IMR-90 (cell line): ENCODE results near the gene TBC1D8. TPM values are rescaled to one million over a fixed set of nuclear protein-coding genes. Genes with fewer than 3 reads are reported as not detected.

Source experiments
- ATAC-seq: fragments of 200-7000 bp; cut with Tn5 transposase; 2 replicates; pipeline ENCODE4 v1.9.1; 2020; ENCODE audit warnings: low read depth, mild to moderate bottlenecking, moderate library complexity
- BruUV-seq: library from RNA; stranded (reverse); fragments of 400-500 nt; replicated peaks from 2 replicates; lab custom pipeline; 2021; lab: Mats Ljungman, UMichigan
- CTCF ChIA-PET: fragments of 300-600 bp; formaldehyde crosslinking; extraction: SDS; loops from one replicate; lab custom pipeline; 2021; ENCODE audit warnings: antibody characterized with exemption; lab: Yijun Ruan, JAX
- POLR2A ChIA-PET: fragments of 300-600 bp; sonication (Branson Sonifier 250); formaldehyde crosslinking; loops from one replicate; lab custom pipeline; 2022; ENCODE audit warnings: antibody characterized with exemption; ENCODE audit not compliant: unreplicated experiment; lab: Charles Lee
- DNase-seq: peaks from one replicate; pipeline ENCODE4 v3.0.0; 2013
- H2AFZ ChIP-seq: replicated peaks from 2 replicates; pipeline ENCODE3; 2013; ENCODE audit warnings: low read length, mild to moderate bottlenecking; ENCODE audit not compliant: poor library complexity
- H2AK5ac ChIP-seq: 2 replicates; pipeline ENCODE4 v1.6.1; 2013; ENCODE audit warnings: low read depth, low read length, inconsistent platforms
- H2AK9ac ChIP-seq: replicated peaks from 2 replicates; pipeline ENCODE3; 2013; ENCODE audit warnings: mild to moderate bottlenecking, low read depth, low read length, moderate library complexity; ENCODE audit not compliant: poor library complexity
- H2BK120ac ChIP-seq: 2 replicates; pipeline ENCODE4 v1.6.1; 2013; ENCODE audit warnings: low read depth, low read length, inconsistent platforms
- H2BK15ac ChIP-seq: 3 replicates; pipeline ENCODE4 v1.6.1; 2013; ENCODE audit warnings: low read depth, low read length, inconsistent platforms
- H2BK20ac ChIP-seq: 2 replicates; pipeline ENCODE4 v1.6.1; 2013; ENCODE audit warnings: low read depth, mild to moderate bottlenecking, inconsistent platforms, low read length, moderate library complexity
- H2BK5ac ChIP-seq: 2 replicates; pipeline ENCODE4 v1.6.1; 2013; ENCODE audit warnings: mild to moderate bottlenecking, low read depth, low read length, inconsistent platforms; ENCODE audit not compliant: poor library complexity, severe bottlenecking
- H3K14ac ChIP-seq: replicated peaks from 2 replicates; pipeline ENCODE4 v1.6.1; 2013; ENCODE audit warnings: low read depth, low read length, inconsistent platforms
- H3K18ac ChIP-seq: 2 replicates; pipeline ENCODE4 v1.6.1; 2013; ENCODE audit warnings: low read depth, low read length, control low read depth
- H3K23ac ChIP-seq: 2 replicates; pipeline ENCODE4 v1.6.1; 2013; ENCODE audit warnings: low read depth, low read length, inconsistent platforms
- H3K27ac ChIP-seq: 2 replicates; pipeline ENCODE4 v1.5.1; 2013; ENCODE audit warnings: mild to moderate bottlenecking, control low read depth, low read length; ENCODE audit not compliant: insufficient read depth
- H3K27me3 ChIP-seq: 2 replicates; pipeline ENCODE4 v1.6.1; 2013; ENCODE audit warnings: low read length; ENCODE audit not compliant: control insufficient read depth, insufficient read depth
- H3K36me3 ChIP-seq: 2 replicates; pipeline ENCODE4 v1.6.1; 2013; ENCODE audit warnings: low read length, mixed read lengths; ENCODE audit not compliant: control insufficient read depth, insufficient read depth
- H3K4ac ChIP-seq: 2 replicates; pipeline ENCODE4 v1.6.1; 2013; ENCODE audit warnings: low read depth, low read length, inconsistent platforms
- H3K4me1 ChIP-seq: 2 replicates; pipeline ENCODE4 v1.6.1; 2013; ENCODE audit warnings: low read length, mixed read lengths; ENCODE audit not compliant: control insufficient read depth, insufficient read depth
- H3K4me2 ChIP-seq: 2 replicates; pipeline ENCODE4 v1.6.1; 2013; ENCODE audit warnings: low read depth, mild to moderate bottlenecking, control low read depth, low read length, moderate library complexity
- H3K4me3 ChIP-seq: 2 replicates; pipeline ENCODE4 v1.5.1; 2013; ENCODE audit warnings: low read depth, mild to moderate bottlenecking, control low read depth, low read length, moderate library complexity; ENCODE audit not compliant: insufficient read depth
- H3K56ac ChIP-seq: 2 replicates; pipeline ENCODE4 v1.6.1; 2013; ENCODE audit warnings: low read length, inconsistent platforms; ENCODE audit not compliant: insufficient read depth; ENCODE audit errors: extremely low read depth
- H3K79me1 ChIP-seq, 2 experiments: 2 replicates each; pipeline ENCODE4 v1.6.1; 2013; ENCODE audit warnings: low read length in 2 of 2, inconsistent platforms in 1 of 2, low read depth in 1 of 2
- H3K9ac ChIP-seq: 2 replicates; pipeline ENCODE4 v1.6.1; 2013; ENCODE audit warnings: low read depth, low read length, control low read depth
- H3K9me1 ChIP-seq: 2 replicates; pipeline ENCODE4 v1.6.1; 2013; ENCODE audit warnings: low read length, inconsistent platforms; ENCODE audit not compliant: insufficient read depth
- H3K9me3 ChIP-seq: 2 replicates; pipeline ENCODE4 v1.6.1; 2013; ENCODE audit warnings: low read length; ENCODE audit not compliant: control insufficient read depth, insufficient read depth
- H4K20me1 ChIP-seq: 2 replicates; pipeline ENCODE4 v1.6.1; 2013; ENCODE audit warnings: low read length, inconsistent platforms; ENCODE audit not compliant: insufficient read depth
- H4K5ac ChIP-seq: 2 replicates; pipeline ENCODE4 v1.6.1; 2013; ENCODE audit warnings: mild to moderate bottlenecking, low read depth, low read length, control low read depth
- H4K8ac ChIP-seq, 2 experiments: 2 replicates each; pipeline ENCODE4 v1.6.1; 2013; ENCODE audit warnings: low read depth in 2 of 2, low read length in 2 of 2, control low read depth in 1 of 2, inconsistent platforms in 1 of 2
- H4K91ac ChIP-seq: 2 replicates; pipeline ENCODE4 v1.6.1; 2013; ENCODE audit warnings: low read depth, low read length, inconsistent platforms; ENCODE audit not compliant: insufficient read depth
- BHLHE40 ChIP-seq: fragments of 150-350 bp; IDR thresholded peaks from 2 replicates; pipeline ENCODE4 v1.6.1; 2016; ENCODE audit warnings: mild to moderate bottlenecking, low read depth, low read length
- CEBPB ChIP-seq: IDR thresholded peaks from 2 replicates; pipeline ENCODE4 v1.6.1; 2012; ENCODE audit warnings: low read depth, low read length, improper control_type of control experiment
- CHD1 ChIP-seq: IDR thresholded peaks from 2 replicates; pipeline ENCODE4 v1.6.1; 2012; ENCODE audit warnings: low read depth, low read length, improper control_type of control experiment
- FOS ChIP-seq: fragments of 150-350 bp; IDR thresholded peaks from 2 replicates; pipeline ENCODE4 v1.6.1; 2016; ENCODE audit warnings: low read depth, low read length
- MAFK ChIP-seq: IDR thresholded peaks from 2 replicates; pipeline ENCODE4 v1.6.1; 2012; ENCODE audit warnings: low read depth, low read length, improper control_type of control experiment
- MAZ ChIP-seq: IDR thresholded peaks from 2 replicates; pipeline ENCODE4 v1.6.1; 2012; ENCODE audit warnings: low read depth, mild to moderate bottlenecking, low read length, improper control_type of control experiment, moderate library complexity, borderline replicate concordance
- MXI1 ChIP-seq: IDR thresholded peaks from 2 replicates; pipeline ENCODE4 v1.6.1; 2012; ENCODE audit warnings: low read depth, mild to moderate bottlenecking, low read length, moderate library complexity, borderline replicate concordance
- NFE2L2 ChIP-seq: fragments of 150-350 bp; IDR thresholded peaks from 2 replicates; pipeline ENCODE4 v1.6.1; 2016; ENCODE audit warnings: low read depth, mild to moderate bottlenecking, low read length
- POLR2A ChIP-seq: IDR thresholded peaks from 2 replicates; pipeline ENCODE4 v1.6.1; 2012; ENCODE audit warnings: mild to moderate bottlenecking, low read depth, low read length
- RAD21 ChIP-seq: IDR thresholded peaks from 2 replicates; pipeline ENCODE4 v1.6.1; 2012; ENCODE audit warnings: low read length, improper control_type of control experiment
- RCOR1 ChIP-seq: IDR thresholded peaks from 2 replicates; pipeline ENCODE4 v1.6.1; 2012; ENCODE audit warnings: mild to moderate bottlenecking, low read length, improper control_type of control experiment; ENCODE audit not compliant: insufficient replicate concordance
- RFX5 ChIP-seq: IDR thresholded peaks from 2 replicates; pipeline ENCODE4 v1.8.0; 2012; ENCODE audit warnings: low read depth, mild to moderate bottlenecking, low read length, moderate library complexity
- WGBS, 2 experiments: methylation state at CpG; one replicate each; pipeline versions ENCODE4 v1.1.5 to v1.1.7; 2013; ENCODE audit warnings: missing lambda C conversion rate in 2 of 2; ENCODE audit not compliant: insufficient read length in 1 of 2; ENCODE audit errors: extremely low coverage in 2 of 2; 5-methylcytosine and 5-hydroxymethylcytosine counted together
- dilution Hi-C: fragments of 300-500 bp; cut with HindIII; formaldehyde crosslinking; loops from one replicate; pipeline ENCODE4 v1.14.3; 2018; ENCODE audit warnings: low sequenced_read_pairs; ENCODE audit not compliant: unreplicated experiment
- in situ Hi-C: fragments of 300-500 bp; cut with MboI; formaldehyde crosslinking; loops from 3 replicates; pipeline ENCODE4 v1.14.3; 2019; ENCODE audit warnings: low sequenced_read_pairs, inconsistent platforms, mixed read lengths
- intact Hi-C: fragments of 100-400 bp; cut with micrococcal nuclease; formaldehyde crosslinking; loops from 2 replicates; pipeline ENCODE4 v1.10.0; 2022
- polyA plus RNA-seq, 3 experiments: library from polyadenylated mRNA; depleted of rRNA; stranded (reverse); fragments of >200 nt; gene quantifications; 2 replicates each; pipeline ENCODE4 v1.2.3, GENCODE V29; 2012; ENCODE audit warnings: low replicate concordance in 1 of 3
- total RNA-seq: library from RNA; depleted of rRNA; stranded (reverse); fragments of >200 nt; gene quantifications from 2 replicates; pipeline ENCODE4 v1.2.3, GENCODE V29; 2012
- TF ChIP-seq, protein P1 (sequence below): conservative IDR thresholded peaks from 2 replicates; pipeline ENCODE4 v1.5.1; 2012; ENCODE audit warnings: mild to moderate bottlenecking, low read depth, low read length, improper control_type of control experiment
- TF ChIP-seq, protein P2 (sequence below): fragments of 150-350 bp; IDR thresholded peaks from 2 replicates; pipeline ENCODE4 v1.6.1; 2017; ENCODE audit warnings: mild to moderate bottlenecking, antibody characterized with exemption, low read length, low read depth

TBC1D8 gene
- total and polyA plus RNA-seq, 2 of the 4 experiments (the other 2 are of a cell fraction), result 1.3 to 1.5 TPM

DNA sequence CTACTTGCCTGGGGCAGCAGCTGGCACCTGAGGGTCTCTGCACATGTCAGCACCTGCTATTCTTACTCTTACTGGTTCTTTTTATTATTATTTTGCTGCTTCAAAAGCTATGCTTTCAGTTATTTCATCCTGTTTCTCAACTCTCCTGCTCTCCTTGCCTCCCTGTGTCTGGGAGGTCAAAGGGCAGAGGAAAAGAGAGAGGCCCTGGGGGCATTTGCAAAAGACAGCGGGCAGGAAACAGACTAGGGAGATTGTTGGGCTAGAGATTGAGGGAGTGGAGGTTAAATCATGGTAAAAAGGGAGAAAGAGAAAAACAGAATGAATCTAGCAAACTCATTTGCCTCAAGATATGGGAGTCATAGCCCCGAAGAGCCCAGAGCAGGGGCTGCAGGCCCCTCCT lies 170.2 kb downstream of the TBC1D8 start:
- no peak overlapping the region for H3K14ac ChIP-seq
- POLR2A ChIA-PET, result no interaction called here
- dilution Hi-C loops, result no loop called here
- no peak overlapping the region for H3K4me2 ChIP-seq
- no peak overlapping the region for H2AFZ ChIP-seq
- H3K4me3 ChIP-seq, result no peak overlapping the region
- H4K8ac ChIP-seq, result no peak overlapping the region
- no peak overlapping the region for H4K91ac ChIP-seq
- H4K20me1 ChIP-seq, result no peaks in the 10 kb centered on the region; the same call in 1 of the 2 replicates
- CTCF ChIA-PET, result no interaction called here
- H2AK5ac ChIP-seq, result no peak overlapping the region
- H3K4ac ChIP-seq, result no peak overlapping the region
- intact Hi-C loops, result loop anchor here (10.0 kb wide), 1 partner anchor 556 kb away; no protein-coding TSS in a partner anchor
- no peaks in the 10 kb centered on the region for H3K27me3 ChIP-seq
- peaks cover 16% of the 10 kb centered on the region for H3K36me3 ChIP-seq
- no peak overlapping the region for H3K18ac ChIP-seq
- no peak overlapping the region for H2BK15ac ChIP-seq
- H3K9me3 ChIP-seq, result no peaks in the 10 kb centered on the region
- peaks cover 11% of the 10 kb centered on the region; the same call in 1 of the 2 replicates for H3K9me1 ChIP-seq
- no peak overlapping the region for H3K9ac ChIP-seq
- no peak overlapping the region for H2BK20ac ChIP-seq
- H2AK9ac ChIP-seq, result no peak overlapping the region
- H3K79me1 ChIP-seq, result no peaks in the 10 kb centered on the region
- no peak for DNase-seq
- H3K4me1 ChIP-seq, result peaks cover 4% of the 10 kb centered on the region
- no TSS peak for BruUV-seq
- H3K23ac ChIP-seq, result no peak overlapping the region
- WGBS, 2 experiments, result no CpG with 5 or more reads among the region's 2 CpGs
- H2BK5ac ChIP-seq, result no peak overlapping the region
- in situ Hi-C loops, result no loop called here
- TF ChIP-seq MAFK (no peak), RCOR1 (no peak), POLR2A (no peak), RAD21 (no peak), MXI1 (no peak), FOS (no peak), BHLHE40 (no peak), NFE2L2 (no peak), RFX5 (no peak), CEBPB (no peak), MAZ (no peak), CHD1 (no peak)
- TF ChIP-seq, protein P1, sequence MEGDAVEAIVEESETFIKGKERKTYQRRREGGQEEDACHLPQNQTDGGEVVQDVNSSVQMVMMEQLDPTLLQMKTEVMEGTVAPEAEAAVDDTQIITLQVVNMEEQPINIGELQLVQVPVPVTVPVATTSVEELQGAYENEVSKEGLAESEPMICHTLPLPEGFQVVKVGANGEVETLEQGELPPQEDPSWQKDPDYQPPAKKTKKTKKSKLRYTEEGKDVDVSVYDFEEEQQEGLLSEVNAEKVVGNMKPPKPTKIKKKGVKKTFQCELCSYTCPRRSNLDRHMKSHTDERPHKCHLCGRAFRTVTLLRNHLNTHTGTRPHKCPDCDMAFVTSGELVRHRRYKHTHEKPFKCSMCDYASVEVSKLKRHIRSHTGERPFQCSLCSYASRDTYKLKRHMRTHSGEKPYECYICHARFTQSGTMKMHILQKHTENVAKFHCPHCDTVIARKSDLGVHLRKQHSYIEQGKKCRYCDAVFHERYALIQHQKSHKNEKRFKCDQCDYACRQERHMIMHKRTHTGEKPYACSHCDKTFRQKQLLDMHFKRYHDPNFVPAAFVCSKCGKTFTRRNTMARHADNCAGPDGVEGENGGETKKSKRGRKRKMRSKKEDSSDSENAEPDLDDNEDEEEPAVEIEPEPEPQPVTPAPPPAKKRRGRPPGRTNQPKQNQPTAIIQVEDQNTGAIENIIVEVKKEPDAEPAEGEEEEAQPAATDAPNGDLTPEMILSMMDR, result no peak
- TF ChIP-seq, protein P2, sequence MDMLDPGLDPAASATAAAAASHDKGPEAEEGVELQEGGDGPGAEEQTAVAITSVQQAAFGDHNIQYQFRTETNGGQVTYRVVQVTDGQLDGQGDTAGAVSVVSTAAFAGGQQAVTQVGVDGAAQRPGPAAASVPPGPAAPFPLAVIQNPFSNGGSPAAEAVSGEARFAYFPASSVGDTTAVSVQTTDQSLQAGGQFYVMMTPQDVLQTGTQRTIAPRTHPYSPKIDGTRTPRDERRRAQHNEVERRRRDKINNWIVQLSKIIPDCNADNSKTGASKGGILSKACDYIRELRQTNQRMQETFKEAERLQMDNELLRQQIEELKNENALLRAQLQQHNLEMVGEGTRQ, result no peak
- no peak overlapping the region for H4K5ac ChIP-seq
- H2BK120ac ChIP-seq, result no peak overlapping the region
- no peak overlapping the region for H3K27ac ChIP-seq
- H3K56ac ChIP-seq, result no peak overlapping the region
- ATAC-seq, result no peak
